GM11168 (cell line): Measurements from ENCODE around the gene BSDC1.
"Not testable (repeated sequence)": the region's sequence is repeated elsewhere in the genome, so short reads cannot be mapped to it uniquely, and the experiment has no call there.

Experiments used
- in situ Hi-C: fragments of 300-500 bp; cut with MboI; formaldehyde crosslinking; loops from one replicate; pipeline ENCODE4 v1.12.0; 2022; ENCODE audit warnings: low sequenced_read_pairs; ENCODE audit not compliant: unreplicated experiment

The BSDC1 gene

GRCh38 chr1:32361674-32362473, 32.4 kb downstream of the BSDC1 start:
- in situ Hi-C loops = no loop called here

- in situ Hi-C loops = no loop called here
Measured at GRCh38 chr1:32361308-32361673, 33.0 kb downstream of the BSDC1 start.

GRCh38 chr1:32358435-32358834, 35.8 kb downstream of the BSDC1 start:
- in situ Hi-C loops = no loop called here

- in situ Hi-C loops = no loop called here
Measured at GRCh38 chr1:32357614-32358013, 36.6 kb downstream of the BSDC1 start.

- in situ Hi-C loops = no loop called here
Measured at GRCh38 chr1:32356478-32356877, 37.8 kb downstream of the BSDC1 start.

- in situ Hi-C loops = not testable (repeated sequence)
Measured at GRCh38 chr1:32355778-32356177, 38.5 kb downstream of the BSDC1 start.

- in situ Hi-C loops = no loop called here
Measured at GRCh38 chr1:32353886-32354570, 40.2 kb downstream of the BSDC1 start.

GRCh38 chr1:32353431-32353830, 40.8 kb downstream of the BSDC1 start:
- in situ Hi-C loops = no loop called here

GRCh38 chr1:32352831-32353383, 41.3 kb downstream of the BSDC1 start:
- in situ Hi-C loops = no loop called here

GRCh38 chr1:32352239-32352745, 41.9 kb downstream of the BSDC1 start:
- in situ Hi-C loops = no loop called here

GRCh38 chr1:32351399-32352238, 42.6 kb downstream of the BSDC1 start:
- in situ Hi-C loops = no loop called here

- in situ Hi-C loops = no loop called here
Measured at GRCh38 chr1:32350785-32351398, 43.3 kb downstream of the BSDC1 start.

- in situ Hi-C loops = no loop called here
Measured at GRCh38 chr1:32349211-32349708, 45.0 kb downstream of the BSDC1 start.

GRCh38 chr1:32346532-32347157, 47.6 kb downstream of the BSDC1 start:
- in situ Hi-C loops = no loop called here

GRCh38 chr1:32345289-32345827, 48.9 kb downstream of the BSDC1 start:
- in situ Hi-C loops = no loop called here

GRCh38 chr1:32342704-32343103, 51.5 kb downstream of the BSDC1 start:
- in situ Hi-C loops = no loop called here

- in situ Hi-C loops = no loop called here
Measured at GRCh38 chr1:32341971-32342370, 52.3 kb downstream of the BSDC1 start.

- in situ Hi-C loops = no loop called here
Measured at GRCh38 chr1:32341186-32341757, 53.0 kb downstream of the BSDC1 start.
